Measurements from ENCODE around the gene ZCCHC14.

The ZCCHC14 gene

GRCh38 chr16:87448866-87449265, 44.0 kb downstream of the ZCCHC14 start:
- no peaks in the 10 kb centered on the region for H3K36me3 ChIP-seq (ENCODE audit: control insufficient read depth, insufficient read depth, low read length)
- H3K27me3 ChIP-seq (replicated peaks; ENCODE audit: control insufficient read depth, insufficient read depth, low read length), result no peaks in the 10 kb centered on the region; the same call in 1 of the 2 replicates
- DNase-seq (ENCODE audit: extremely low read depth, insufficient read length), result no peak
- TF ChIP-seq, protein P1, sequence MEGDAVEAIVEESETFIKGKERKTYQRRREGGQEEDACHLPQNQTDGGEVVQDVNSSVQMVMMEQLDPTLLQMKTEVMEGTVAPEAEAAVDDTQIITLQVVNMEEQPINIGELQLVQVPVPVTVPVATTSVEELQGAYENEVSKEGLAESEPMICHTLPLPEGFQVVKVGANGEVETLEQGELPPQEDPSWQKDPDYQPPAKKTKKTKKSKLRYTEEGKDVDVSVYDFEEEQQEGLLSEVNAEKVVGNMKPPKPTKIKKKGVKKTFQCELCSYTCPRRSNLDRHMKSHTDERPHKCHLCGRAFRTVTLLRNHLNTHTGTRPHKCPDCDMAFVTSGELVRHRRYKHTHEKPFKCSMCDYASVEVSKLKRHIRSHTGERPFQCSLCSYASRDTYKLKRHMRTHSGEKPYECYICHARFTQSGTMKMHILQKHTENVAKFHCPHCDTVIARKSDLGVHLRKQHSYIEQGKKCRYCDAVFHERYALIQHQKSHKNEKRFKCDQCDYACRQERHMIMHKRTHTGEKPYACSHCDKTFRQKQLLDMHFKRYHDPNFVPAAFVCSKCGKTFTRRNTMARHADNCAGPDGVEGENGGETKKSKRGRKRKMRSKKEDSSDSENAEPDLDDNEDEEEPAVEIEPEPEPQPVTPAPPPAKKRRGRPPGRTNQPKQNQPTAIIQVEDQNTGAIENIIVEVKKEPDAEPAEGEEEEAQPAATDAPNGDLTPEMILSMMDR (IDR thresholded peaks at IDR 0.05; ENCODE audit: insufficient read depth, low read length, poor library complexity, severe bottlenecking), result no peak
- H3K4me3 ChIP-seq (replicated peaks; ENCODE audit: low read depth, low read length), result no peak overlapping the region

- no peak overlapping the region for H3K4me3 ChIP-seq (replicated peaks; ENCODE audit: low read depth, low read length)
- H3K36me3 ChIP-seq (ENCODE audit: control insufficient read depth, insufficient read depth, low read length), result no peaks in the 10 kb centered on the region
- DNase-seq (ENCODE audit: extremely low read depth, insufficient read length), result no peak
- TF ChIP-seq, protein P1 (IDR thresholded peaks at IDR 0.05; ENCODE audit: insufficient read depth, low read length, poor library complexity, severe bottlenecking), result no peak
- no peaks in the 10 kb centered on the region for H3K27me3 ChIP-seq (replicated peaks; ENCODE audit: control insufficient read depth, insufficient read depth, low read length)
Observed at GRCh38 chr16:87447323-87447722, 45.5 kb downstream of the ZCCHC14 start.

GRCh38 chr16:87446479-87446878, 46.3 kb downstream of the ZCCHC14 start:
- H3K27me3 ChIP-seq (replicated peaks; ENCODE audit: control insufficient read depth, insufficient read depth, low read length), result no peaks in the 10 kb centered on the region
- DNase-seq (ENCODE audit: extremely low read depth, insufficient read length), result no peak
- no peaks in the 10 kb centered on the region for H3K36me3 ChIP-seq (ENCODE audit: control insufficient read depth, insufficient read depth, low read length)
- no peak overlapping the region for H3K4me3 ChIP-seq (replicated peaks; ENCODE audit: low read depth, low read length)
- TF ChIP-seq, protein P1 (IDR thresholded peaks at IDR 0.05; ENCODE audit: insufficient read depth, low read length, poor library complexity, severe bottlenecking), result no peak

GRCh38 chr16:87445486-87445885, 47.3 kb downstream of the ZCCHC14 start:
- Histone ChIP-seq H3K27me3 (replicated peaks; ENCODE audit: control insufficient read depth, insufficient read depth, low read length) (no peaks in the 10 kb centered on the region), H3K36me3 (ENCODE audit: control insufficient read depth, insufficient read depth, low read length) (no peaks in the 10 kb centered on the region), H3K4me3 (replicated peaks; ENCODE audit: low read depth, low read length) (no peak overlapping the region)
- TF ChIP-seq, protein P1 (IDR thresholded peaks at IDR 0.05; ENCODE audit: insufficient read depth, low read length, poor library complexity, severe bottlenecking), result no peak
- no peak for DNase-seq (ENCODE audit: extremely low read depth, insufficient read length)

DNA sequence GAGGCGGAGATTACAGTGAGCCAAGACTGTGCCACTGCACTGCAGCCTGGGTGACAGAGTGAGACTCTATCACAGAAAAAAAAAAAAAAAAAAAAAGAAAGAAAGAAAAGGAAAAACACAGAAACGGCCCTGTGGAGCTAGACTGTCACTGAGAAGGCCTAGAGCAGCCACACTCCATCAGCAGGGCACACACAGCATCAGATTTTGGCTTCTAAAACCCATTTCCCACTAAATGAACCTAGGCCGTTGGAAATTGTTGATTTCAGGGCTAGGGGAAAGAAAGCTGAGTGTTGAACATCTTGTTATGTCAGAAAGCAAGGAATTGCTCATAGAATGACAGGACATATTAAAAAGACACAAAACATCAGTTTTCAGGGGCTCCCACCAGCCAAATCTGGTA, 48.9 kb downstream of the ZCCHC14 start:
- H3K36me3 ChIP-seq (ENCODE audit: control insufficient read depth, insufficient read depth, low read length), result no peaks in the 10 kb centered on the region
- no peak overlapping the region for H3K4me3 ChIP-seq (replicated peaks; ENCODE audit: low read depth, low read length)
- DNase-seq (ENCODE audit: extremely low read depth, insufficient read length), result no peak
- TF ChIP-seq, protein P1 (IDR thresholded peaks at IDR 0.05; ENCODE audit: insufficient read depth, low read length, poor library complexity, severe bottlenecking), result no peak
- no peaks in the 10 kb centered on the region for H3K27me3 ChIP-seq (replicated peaks; ENCODE audit: control insufficient read depth, insufficient read depth, low read length)

DNA sequence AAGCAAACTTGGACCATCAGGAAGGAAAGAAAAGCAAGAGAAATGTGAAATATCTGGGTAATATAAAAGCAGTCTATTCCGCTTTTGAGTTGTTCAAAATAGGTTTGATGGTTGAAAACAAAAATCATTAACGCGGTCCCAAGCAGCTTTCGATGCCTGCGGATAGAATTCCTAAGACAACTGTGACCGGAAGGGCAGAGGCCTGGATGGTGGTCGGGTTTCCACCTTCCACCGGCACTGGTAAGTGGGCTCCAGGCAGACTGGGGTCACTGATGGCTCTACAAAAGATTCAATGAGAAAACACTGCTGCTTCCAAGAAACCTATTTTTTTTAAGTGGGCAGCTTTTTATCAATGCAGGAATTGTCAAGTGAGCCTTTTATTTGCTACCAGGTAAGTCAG, 49.8 kb downstream of the ZCCHC14 start:
- no peak for DNase-seq (ENCODE audit: extremely low read depth, insufficient read length)
- no peaks in the 10 kb centered on the region for H3K36me3 ChIP-seq (ENCODE audit: control insufficient read depth, insufficient read depth, low read length)
- H3K27me3 ChIP-seq (replicated peaks; ENCODE audit: control insufficient read depth, insufficient read depth, low read length), result no peaks in the 10 kb centered on the region
- H3K4me3 ChIP-seq (replicated peaks; ENCODE audit: low read depth, low read length), result no peak overlapping the region
- TF ChIP-seq, protein P1 (IDR thresholded peaks at IDR 0.05; ENCODE audit: insufficient read depth, low read length, poor library complexity, severe bottlenecking), result no peak

Data from GM06990 (cell line).